ENCODE measurements around the gene MAP3K21. TPM values are rescaled to one million over a fixed set of nuclear protein-coding genes. Genes with fewer than 3 reads are reported as not detected.
A peak's percentile ranks its signal among the peaks of the same experiment; 100 is the strongest.

MAP3K21 gene
- total RNA-seq, 4 donors from 2014 or later = 0.34 to 0.66 (median 0.43) TPM

GRCh38 chr1:233364695-233365539 lies 37.4 kb downstream of the MAP3K21 start:
- TF ChIP-seq CTCF (IDR thresholded peaks at IDR 0.05) = peak; percentile 48 to 80 (median 63)
- no peak for TF ChIP-seq POLR2AphosphoS5 (IDR thresholded peaks at IDR 0.05)
- Histone ChIP-seq H3K4me3 (no peak overlapping the region), H3K4me1 (no peaks in the 10 kb centered on the region), H3K27ac (replicated peaks in 1 of 4) (no peak overlapping the region), H3K27me3 (peaks cover 0 to 3% (median 0%) of the 10 kb centered on the region in 4 donors), H3K36me3 (no peaks in the 10 kb centered on the region), H3K9me3 (no peaks in the 10 kb centered on the region)
- intact Hi-C loops (cut with DNase I) = no loop called here
- DNase-seq (ENCODE audit: extremely low spot score) = no peak
- WGBS = 78% methylated on average over 5 of the region's 5 CpGs

GRCh38 chr1:233366575-233366974 lies 39.1 kb downstream of the MAP3K21 start:
- Histone ChIP-seq H3K27ac (replicated peaks in 1 of 4) (no peak overlapping the region), H3K4me1 (no peaks in the 10 kb centered on the region), H3K4me3 (no peak overlapping the region), H3K36me3 (no peaks in the 10 kb centered on the region), H3K9me3 (no peaks in the 10 kb centered on the region), H3K27me3 (peaks cover 0 to 3% (median 0%) of the 10 kb centered on the region in 4 donors)
- 50% methylated on average over 3 of the region's 3 CpGs for WGBS
- DNase-seq (ENCODE audit: extremely low spot score) = no peak
- intact Hi-C loops (cut with DNase I) = no loop called here
- no peak for TF ChIP-seq CTCF (IDR thresholded peaks at IDR 0.05)
- no peak for TF ChIP-seq POLR2AphosphoS5 (IDR thresholded peaks at IDR 0.05)
- no peak for TF ChIP-seq POLR2A (IDR thresholded peaks at IDR 0.05; ENCODE audit: low read depth)
- TF ChIP-seq EP300 (IDR thresholded peaks at IDR 0.05) = no peak

- intact Hi-C loops (cut with DNase I) = no loop called here
- no peak for DNase-seq (ENCODE audit: extremely low spot score)
- Histone ChIP-seq H3K36me3 (no peaks in the 10 kb centered on the region), H3K27me3 (peaks cover 0 to 3% (median 0%) of the 10 kb centered on the region in 4 donors), H3K4me1 (no peaks in the 10 kb centered on the region), H3K4me3 (no peak overlapping the region), H3K27ac (replicated peaks in 1 of 4) (no peak overlapping the region), H3K9me3 (no peaks in the 10 kb centered on the region)
- TF ChIP-seq POLR2A (IDR thresholded peaks at IDR 0.05; ENCODE audit: low read depth) = no peak
- TF ChIP-seq EP300 (IDR thresholded peaks at IDR 0.05) = no peak
- no peak for TF ChIP-seq POLR2AphosphoS5 (IDR thresholded peaks at IDR 0.05)
- no peak for TF ChIP-seq CTCF (IDR thresholded peaks at IDR 0.05)
- WGBS = 69% methylated on average over 6 of the region's 6 CpGs
Measured at GRCh38 chr1:233367057-233367803, 39.7 kb downstream of the MAP3K21 start.

- no peak overlapping the region for H3K4me3 ChIP-seq
- H3K9me3 ChIP-seq = no peaks in the 10 kb centered on the region
- TF ChIP-seq POLR2A (IDR thresholded peaks at IDR 0.05; ENCODE audit: low read depth) (no peak), CTCF (IDR thresholded peaks at IDR 0.05) (no peak), EP300 (IDR thresholded peaks at IDR 0.05) (no peak), POLR2AphosphoS5 (IDR thresholded peaks at IDR 0.05) (no peak)
- DNase-seq (ENCODE audit: extremely low spot score) = no peak
- H3K4me1 ChIP-seq = no peaks in the 10 kb centered on the region
- peaks cover 0 to 3% (median 0%) of the 10 kb centered on the region in 4 donors for H3K27me3 ChIP-seq
- no peak overlapping the region for H3K27ac ChIP-seq (replicated peaks in 1 of 4)
- intact Hi-C loops (cut with DNase I) = no loop called here
- 76% methylated on average over 3 of the region's 3 CpGs for WGBS
- no peaks in the 10 kb centered on the region for H3K36me3 ChIP-seq
Measured at GRCh38 chr1:233368106-233368788, 40.7 kb downstream of the MAP3K21 start.
